OCI-LY1 (cell line): ENCODE measurements around the gene TBC1D9B.

Source experiments
- H2AFZ ChIP-seq: fragments of 200-600 bp; sonication (generic), shearing (Covaris generic); 2 replicates; pipeline ENCODE4 v1.6.0; 2014; ENCODE audit warnings: antibody characterized with exemption, mild to moderate bottlenecking, low read length
- H3F3A ChIP-seq: fragments of 200-600 bp; sonication (generic), shearing (Covaris generic); 2 replicates; pipeline ENCODE4 v1.6.0; 2014; ENCODE audit warnings: mild to moderate bottlenecking, antibody characterized with exemption, low read length, moderate library complexity; ENCODE audit not compliant: insufficient read depth
- H3K27ac ChIP-seq: fragments of 200-600 bp; sonication (generic); 2 replicates; pipeline ENCODE4 v1.5.1; 2014; ENCODE audit warnings: low read length, mixed run types, mild to moderate bottlenecking, low read depth; ENCODE audit not compliant: poor library complexity, severe bottlenecking
- H3K27me3 ChIP-seq: fragments of 200-600 bp; sonication (generic); 2 replicates; pipeline ENCODE4 v1.6.0; 2014; ENCODE audit warnings: antibody characterized with exemption, mild to moderate bottlenecking, low read length, moderate library complexity; ENCODE audit not compliant: insufficient read depth
- H3K36me3 ChIP-seq: fragments of 200-600 bp; sonication (generic); 2 replicates; pipeline ENCODE4 v1.6.1; 2014; ENCODE audit warnings: mild to moderate bottlenecking, antibody characterized with exemption, low read length, moderate library complexity, mixed read lengths; ENCODE audit not compliant: insufficient read depth
- H3K4me1 ChIP-seq: fragments of 200-600 bp; sonication (generic); 2 replicates; pipeline ENCODE4 v1.5.1; 2014; ENCODE audit warnings: mild to moderate bottlenecking, low read length, moderate library complexity; ENCODE audit not compliant: insufficient read depth, severe bottlenecking
- H3K4me2 ChIP-seq: fragments of 200-600 bp; sonication (generic), shearing (Covaris generic); 2 replicates; pipeline ENCODE4 v1.6.1; 2014; ENCODE audit warnings: low read length
- H3K4me3 ChIP-seq: fragments of 200-600 bp; sonication (generic); 2 replicates; pipeline ENCODE4 v1.5.1; 2014; ENCODE audit warnings: low read length, low read depth, mild to moderate bottlenecking, mixed read lengths; ENCODE audit not compliant: poor library complexity, severe bottlenecking
- H3K79me2 ChIP-seq: fragments of 200-600 bp; shearing (Covaris generic); 2 replicates; pipeline ENCODE4 v1.6.1; 2016; ENCODE audit warnings: mixed run types, low read length, mixed read lengths; ENCODE audit not compliant: insufficient read depth
- H3K9ac ChIP-seq: fragments of 200-600 bp; sonication (generic), shearing (Covaris generic); 2 replicates; pipeline ENCODE4 v1.6.1; 2014; ENCODE audit warnings: mild to moderate bottlenecking, low read length, mixed read lengths
- H3K9me2 ChIP-seq: fragments of 200-600 bp; sonication (generic), shearing (Covaris generic); 2 replicates; pipeline ENCODE4 v1.6.1; 2014; ENCODE audit warnings: low read depth, mild to moderate bottlenecking, low read length, mixed read lengths
- H3K9me3 ChIP-seq: fragments of 200-600 bp; shearing (Covaris generic); 2 replicates; pipeline ENCODE4 v1.6.1; 2014; ENCODE audit warnings: low read length, mixed read lengths
- H4K20me1 ChIP-seq: fragments of 200-600 bp; sonication (generic), shearing (Covaris generic); 2 replicates; pipeline ENCODE4 v1.6.0; 2016; ENCODE audit warnings: mild to moderate bottlenecking, low read length; ENCODE audit not compliant: insufficient read depth
- EZH2 ChIP-seq: fragments of 200-600 bp; sonication (generic), shearing (Covaris generic); IDR thresholded peaks from 2 replicates; pipeline ENCODE4 v1.8.0; 2017; ENCODE audit warnings: borderline replicate concordance, mixed run types, mild to moderate bottlenecking, antibody characterized with exemption, low read length, moderate library complexity, mixed read lengths
- TF ChIP-seq, protein P1 (sequence below): fragments of 200-600 bp; sonication (generic), shearing (Covaris generic); IDR thresholded peaks from 2 replicates; pipeline ENCODE4 v1.5.1; 2017; ENCODE audit warnings: mild to moderate bottlenecking, antibody characterized with exemption, low read length, moderate library complexity, mixed read lengths

The TBC1D9B gene

DNA sequence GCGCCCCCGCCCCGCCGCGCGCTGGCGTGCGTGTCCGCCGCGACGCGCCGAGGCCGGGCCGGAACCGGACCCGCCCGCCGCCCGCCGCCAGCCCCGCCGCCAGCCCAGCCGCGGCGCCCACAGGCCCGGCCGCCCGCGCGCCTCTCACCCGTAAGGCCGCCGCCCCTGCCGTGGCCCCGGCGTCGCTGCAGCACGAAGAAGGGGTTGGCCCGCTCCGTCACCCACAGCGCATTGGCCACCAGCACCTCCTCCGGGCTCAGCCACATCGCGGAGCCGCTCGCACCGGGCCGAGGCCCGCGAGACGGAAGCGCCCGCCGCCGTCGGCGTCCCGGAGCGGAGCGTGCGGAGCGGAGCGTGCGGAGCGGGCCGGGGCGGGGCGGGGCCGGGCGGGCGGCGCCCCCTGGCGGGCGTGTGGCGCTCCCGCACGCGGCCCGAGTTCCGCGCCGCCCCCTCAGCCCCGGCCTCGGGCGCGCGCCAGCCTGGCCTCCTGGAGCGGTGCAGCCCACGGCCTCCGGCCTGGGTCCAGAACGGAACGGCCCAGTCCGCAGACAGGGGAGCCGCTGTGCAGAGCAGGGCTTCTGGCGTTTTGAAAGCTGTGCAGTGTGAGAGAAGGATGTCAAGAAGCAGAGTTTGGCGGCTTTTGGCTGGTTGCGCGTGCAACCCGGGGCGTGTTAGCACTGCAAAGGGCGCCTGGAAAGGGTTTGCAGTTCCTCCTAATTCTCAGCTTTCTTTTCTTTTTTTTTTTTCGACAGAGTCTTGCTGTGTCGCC lies at the start of gene TBC1D9B:
Gene TBC1D9B, minus strand, starts transcription at position 342 of the 769 bp plus-strand sequence. Its CDS starts 76 bp downstream, at position 266.
- Histone ChIP-seq H3K36me3 (peaks cover 23% of the 10 kb centered on the region), H3K9me2 (no peaks in the 10 kb centered on the region), H3F3A (no peaks in the 10 kb centered on the region), H2AFZ (0 out of 2 replicates have a peak within 1 kb of the TSS, but pooled peaks have one; percentile 71), H3K27me3 (no peaks in the 10 kb centered on the region), H3K79me2 (no peaks in the 10 kb centered on the region), H3K4me3 (peak within 1 kb of the TSS; percentile 73), H3K9me3 (no peaks in the 10 kb centered on the region), H3K27ac (no peak within 1 kb of the TSS), H4K20me1 (no peaks in the 10 kb centered on the region), H3K4me1 (peaks cover 29% of the 10 kb centered on the region), H3K9ac (peak within 1 kb of the TSS; percentile 82), H3K4me2 (peak within 1 kb of the TSS; percentile 99)
- no peak for TF ChIP-seq EZH2
- TF ChIP-seq, protein P1, sequence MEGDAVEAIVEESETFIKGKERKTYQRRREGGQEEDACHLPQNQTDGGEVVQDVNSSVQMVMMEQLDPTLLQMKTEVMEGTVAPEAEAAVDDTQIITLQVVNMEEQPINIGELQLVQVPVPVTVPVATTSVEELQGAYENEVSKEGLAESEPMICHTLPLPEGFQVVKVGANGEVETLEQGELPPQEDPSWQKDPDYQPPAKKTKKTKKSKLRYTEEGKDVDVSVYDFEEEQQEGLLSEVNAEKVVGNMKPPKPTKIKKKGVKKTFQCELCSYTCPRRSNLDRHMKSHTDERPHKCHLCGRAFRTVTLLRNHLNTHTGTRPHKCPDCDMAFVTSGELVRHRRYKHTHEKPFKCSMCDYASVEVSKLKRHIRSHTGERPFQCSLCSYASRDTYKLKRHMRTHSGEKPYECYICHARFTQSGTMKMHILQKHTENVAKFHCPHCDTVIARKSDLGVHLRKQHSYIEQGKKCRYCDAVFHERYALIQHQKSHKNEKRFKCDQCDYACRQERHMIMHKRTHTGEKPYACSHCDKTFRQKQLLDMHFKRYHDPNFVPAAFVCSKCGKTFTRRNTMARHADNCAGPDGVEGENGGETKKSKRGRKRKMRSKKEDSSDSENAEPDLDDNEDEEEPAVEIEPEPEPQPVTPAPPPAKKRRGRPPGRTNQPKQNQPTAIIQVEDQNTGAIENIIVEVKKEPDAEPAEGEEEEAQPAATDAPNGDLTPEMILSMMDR = no peak

DNA sequence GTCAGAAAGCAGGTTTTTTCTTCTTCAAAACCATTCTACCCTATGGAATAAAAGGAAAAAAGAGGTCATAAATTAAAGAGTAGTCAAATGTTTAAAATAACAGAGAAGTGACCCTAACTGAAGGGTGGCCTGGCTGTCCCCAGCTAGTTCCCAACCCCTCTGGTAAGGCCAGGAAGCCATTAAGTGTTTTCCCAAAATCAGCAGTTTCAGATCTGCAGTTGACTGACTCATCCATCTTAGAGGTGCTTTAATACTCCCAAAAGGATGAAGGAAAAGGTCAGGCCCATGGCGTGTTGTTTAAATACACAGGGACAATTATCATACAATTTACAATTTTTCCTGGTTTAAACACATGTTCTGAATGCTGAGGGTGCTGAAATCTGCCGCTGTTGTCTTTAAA lies 47.9 kb upstream of the TBC1D9B start:
- H3K27me3 ChIP-seq = no peaks in the 10 kb centered on the region
- H3F3A ChIP-seq = no peaks in the 10 kb centered on the region
- no peak overlapping the region for H3K9ac ChIP-seq
- H3K9me2 ChIP-seq = no peaks in the 10 kb centered on the region
- H3K4me3 ChIP-seq = no peak overlapping the region
- no peak overlapping the region for H3K4me2 ChIP-seq
- no peaks in the 10 kb centered on the region for H3K79me2 ChIP-seq
- no peaks in the 10 kb centered on the region for H3K4me1 ChIP-seq
- no peaks in the 10 kb centered on the region for H3K36me3 ChIP-seq
- H3K27ac ChIP-seq = no peak overlapping the region
- H2AFZ ChIP-seq = no peak overlapping the region
- no peak for TF ChIP-seq EZH2
- TF ChIP-seq, protein P1 = no peak
- H4K20me1 ChIP-seq = no peaks in the 10 kb centered on the region
- 0 out of 2 replicates have a peak, but pooled peaks cover 2% of the 10 kb centered on the region for H3K9me3 ChIP-seq

DNA sequence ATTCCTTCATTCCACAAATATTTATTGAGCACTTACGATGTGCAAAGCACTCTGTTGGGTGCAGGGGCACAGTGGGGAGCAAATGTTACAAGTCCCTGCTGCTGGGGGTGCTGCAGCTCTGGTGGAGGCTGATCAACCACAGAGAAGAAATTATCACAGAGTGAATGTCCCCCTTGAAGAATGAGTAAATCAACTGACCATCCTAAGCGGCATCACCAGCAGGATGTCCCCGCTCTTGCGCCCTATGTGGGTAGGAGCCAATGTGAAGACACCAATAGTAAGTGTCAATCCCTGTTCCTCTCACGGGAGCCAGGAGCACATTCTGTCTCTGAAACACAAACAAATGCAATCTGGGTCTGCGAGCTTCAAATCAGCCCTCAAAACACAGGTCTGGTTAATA lies 47.4 kb upstream of the TBC1D9B start:
- 0 out of 2 replicates have a peak, but pooled peaks cover 2% of the 10 kb centered on the region for H3K9me3 ChIP-seq
- no peak overlapping the region for H3K4me2 ChIP-seq
- no peaks in the 10 kb centered on the region for H3K9me2 ChIP-seq
- H3K79me2 ChIP-seq = no peaks in the 10 kb centered on the region
- no peak overlapping the region for H2AFZ ChIP-seq
- H3K27me3 ChIP-seq = no peaks in the 10 kb centered on the region
- H3K4me1 ChIP-seq = no peaks in the 10 kb centered on the region
- TF ChIP-seq, protein P1 = no peak
- no peak for TF ChIP-seq EZH2
- no peak overlapping the region for H3K27ac ChIP-seq
- H4K20me1 ChIP-seq = no peaks in the 10 kb centered on the region
- H3K4me3 ChIP-seq = no peak overlapping the region
- H3K9ac ChIP-seq = no peak overlapping the region
- no peaks in the 10 kb centered on the region for H3K36me3 ChIP-seq
- H3F3A ChIP-seq = no peaks in the 10 kb centered on the region
